ENCODE data around the gene EIF5.

- TF ChIP-seq CTCF (IDR thresholded peaks at IDR 0.05) (no peak), POLR2A (IDR thresholded peaks at IDR 0.05) (no peak)
Measured at GRCh38 chr14:103296007-103296406, 38.0 kb upstream of the EIF5 start.

All from heart left ventricle (tissue), 13 donors.